GM21528 (cell line): ENCODE measurements around the gene HTR7.
"Not testable (repeated sequence)": the region's sequence is repeated elsewhere in the genome, so short reads cannot be mapped to it uniquely, and the experiment has no call there.

Experiments
- ATAC-seq: cut with Tn5 transposase; IDR thresholded peaks from one replicate; pipeline ENCODE4 v1.9.1; 2021; ENCODE audit warnings: mild to moderate bottlenecking, moderate library complexity; ENCODE audit not compliant: unreplicated experiment, low FRiP score

HTR7 gene

DNA sequence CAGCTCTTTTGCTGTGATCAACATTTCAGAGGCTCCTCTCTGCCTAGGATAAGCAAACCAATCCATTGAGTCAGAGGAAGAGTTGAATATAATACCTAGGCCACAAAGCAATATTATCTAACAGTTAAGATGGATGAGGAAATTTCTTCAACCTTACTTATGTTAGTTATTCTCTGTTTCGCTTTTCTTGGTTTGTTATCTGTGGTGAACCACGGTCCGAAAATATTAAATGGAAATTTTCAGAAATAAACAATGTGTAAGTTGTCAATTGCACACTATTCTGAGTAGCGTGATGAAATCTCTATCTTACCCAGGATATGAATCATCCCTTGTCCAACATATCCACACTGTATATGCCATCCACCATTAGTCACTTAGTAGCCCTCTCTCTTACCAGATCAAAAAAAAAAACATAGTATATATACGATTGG, 1.5 kb upstream of the HTR7 start:
- no peak for ATAC-seq

DNA sequence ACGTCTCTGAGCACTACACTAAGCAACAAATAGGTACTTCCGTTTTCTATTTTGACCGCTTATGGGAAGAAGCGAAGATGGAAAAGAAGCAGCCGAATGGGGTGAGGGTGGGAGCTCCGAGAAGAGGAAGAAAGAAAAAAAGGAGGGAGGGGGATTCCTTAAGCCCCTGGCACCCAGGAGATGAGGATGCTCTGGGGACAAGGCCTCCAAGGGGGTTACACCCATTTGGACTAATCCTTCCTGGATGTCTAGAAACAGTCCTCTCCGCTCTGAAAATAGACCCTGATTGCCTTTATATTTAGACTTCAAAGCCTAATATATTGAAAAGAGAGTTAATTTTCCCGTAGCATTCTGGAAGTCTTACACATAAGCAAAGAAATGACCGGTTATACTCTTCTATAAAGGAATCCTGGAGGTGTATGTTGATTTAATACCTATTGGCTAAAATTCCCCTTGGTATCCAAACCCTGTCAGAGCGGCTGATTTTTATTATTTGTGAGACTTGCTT, 676 bp upstream of the HTR7 start:
- no peak for ATAC-seq

DNA sequence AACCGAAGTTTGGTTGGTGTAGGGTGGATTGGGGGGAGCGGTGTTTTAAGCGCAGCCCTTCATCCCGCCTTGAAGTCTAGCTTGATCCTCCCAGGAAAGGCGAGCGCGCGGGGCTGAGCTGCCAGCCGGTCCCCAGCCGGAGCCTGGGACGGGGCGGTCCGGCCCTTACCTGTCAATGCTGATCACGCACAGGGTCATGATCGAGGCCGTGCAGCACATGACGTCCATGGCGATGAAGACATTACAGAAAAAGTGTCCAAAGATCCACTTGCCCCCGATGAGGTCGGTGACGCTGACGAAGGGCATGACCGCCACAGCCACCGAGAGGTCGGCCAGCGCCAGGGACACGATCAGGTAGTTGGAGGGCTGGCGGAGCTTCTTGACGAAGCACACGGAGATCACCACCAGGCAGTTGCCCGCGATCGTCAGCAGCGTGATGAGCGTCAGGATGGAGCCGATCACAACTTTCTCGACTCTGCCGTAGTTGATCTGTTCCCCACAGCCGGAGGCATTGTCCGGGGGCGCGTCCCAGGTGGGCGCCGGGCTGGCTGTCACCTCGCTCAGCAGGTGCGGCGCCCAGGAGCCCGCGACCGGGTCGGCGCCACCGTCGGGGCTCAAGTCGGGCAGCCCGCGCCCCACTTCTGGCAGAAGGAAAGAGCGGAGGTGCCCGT, 740 bp downstream of the HTR7 start:
- ATAC-seq, result peak; percentile 12

DNA sequence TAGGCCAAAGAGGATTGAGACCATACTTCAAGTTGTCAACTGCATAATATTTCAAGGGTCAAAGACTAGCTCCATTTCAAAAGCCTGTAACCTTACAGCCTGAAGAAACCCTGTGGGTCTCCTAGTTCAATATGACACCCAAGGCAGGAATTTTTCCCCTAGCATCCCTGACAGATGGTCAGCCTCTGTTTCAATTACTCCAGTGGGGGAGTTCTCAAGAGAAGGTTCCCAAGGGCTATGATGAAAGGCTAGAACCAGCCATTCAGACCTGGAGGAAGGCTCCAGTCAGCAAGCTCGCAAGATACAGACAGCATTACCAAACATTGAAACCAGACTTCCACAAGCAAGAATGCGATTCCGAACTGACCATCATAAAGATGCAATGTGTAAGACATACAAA, 1.6 kb downstream of the HTR7 start:
- ATAC-seq, result no peak

DNA sequence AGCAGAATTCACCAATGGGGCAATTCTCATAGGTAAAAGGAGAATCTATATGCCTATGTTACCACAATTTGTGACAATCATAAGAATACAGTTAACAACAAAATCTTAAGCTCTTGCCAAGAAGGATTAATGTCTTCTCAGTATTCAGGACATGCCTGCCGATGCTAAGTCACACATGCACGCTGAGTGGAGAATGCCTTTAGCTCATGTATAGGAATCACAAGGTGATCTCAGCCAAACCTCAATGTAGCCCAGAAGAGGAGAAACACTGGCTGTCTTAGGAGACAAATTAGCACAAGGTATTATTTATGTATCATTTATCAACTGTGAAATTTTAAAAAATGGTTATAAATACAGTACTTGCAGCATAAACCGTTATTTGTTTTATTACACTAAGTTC, 2.7 kb downstream of the HTR7 start:
- ATAC-seq, result no peak

DNA sequence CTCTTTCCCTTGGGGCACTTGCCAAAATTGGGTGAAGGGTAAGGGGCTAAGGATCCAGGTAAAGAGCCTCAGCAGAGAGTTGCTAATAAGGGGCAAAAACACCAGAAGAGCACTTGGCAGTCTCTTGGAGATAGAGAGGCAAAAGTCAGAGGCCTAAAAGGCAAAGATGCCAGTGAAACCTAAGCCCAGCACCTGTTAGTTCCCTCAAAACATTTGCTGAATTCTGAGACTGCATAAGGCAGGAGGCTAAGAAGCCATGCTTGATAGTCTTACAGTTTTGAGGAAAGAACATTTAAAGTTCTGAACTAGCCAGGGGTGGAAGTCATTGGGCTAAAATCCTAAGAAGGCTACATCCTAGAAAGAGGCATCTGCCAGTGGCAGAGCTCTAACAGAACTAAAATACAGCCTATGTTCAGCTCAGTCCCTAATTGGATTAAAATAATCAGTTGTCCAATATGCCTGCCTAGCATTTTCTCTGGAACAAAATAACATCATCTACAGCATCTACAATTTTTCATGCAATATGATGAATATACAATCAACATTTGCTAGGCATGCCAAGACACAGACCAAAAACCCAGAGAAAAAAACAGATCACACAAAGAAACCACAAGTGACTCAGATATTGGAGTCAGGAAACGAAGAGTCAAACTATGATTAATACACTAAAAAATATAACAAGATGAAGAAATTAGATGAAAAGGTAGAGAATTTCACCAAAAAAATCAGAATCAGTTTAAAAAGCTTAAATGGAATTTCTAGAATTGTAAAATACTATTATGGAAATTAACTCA, 7.7 kb downstream of the HTR7 start:
- ATAC-seq, result no peak

DNA sequence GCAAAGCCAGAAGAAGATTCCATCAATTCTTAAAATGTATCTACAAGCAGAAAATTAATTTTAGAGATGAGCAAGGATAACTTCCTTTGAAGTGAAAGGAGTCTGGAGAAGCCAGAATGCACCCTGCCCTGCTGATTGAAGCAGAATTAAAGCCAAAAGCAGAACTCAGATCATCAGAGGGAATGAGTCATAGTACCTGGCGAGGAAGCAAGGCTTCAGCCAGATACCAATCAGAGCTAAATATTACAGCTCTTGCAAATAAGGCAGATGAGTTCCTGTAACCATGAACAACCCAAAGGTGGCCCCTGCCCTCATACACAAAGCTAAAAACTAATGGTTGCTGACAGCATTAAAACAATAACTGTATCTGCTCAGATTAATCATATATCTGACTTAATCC, 10.4 kb downstream of the HTR7 start:
- no peak for ATAC-seq

DNA sequence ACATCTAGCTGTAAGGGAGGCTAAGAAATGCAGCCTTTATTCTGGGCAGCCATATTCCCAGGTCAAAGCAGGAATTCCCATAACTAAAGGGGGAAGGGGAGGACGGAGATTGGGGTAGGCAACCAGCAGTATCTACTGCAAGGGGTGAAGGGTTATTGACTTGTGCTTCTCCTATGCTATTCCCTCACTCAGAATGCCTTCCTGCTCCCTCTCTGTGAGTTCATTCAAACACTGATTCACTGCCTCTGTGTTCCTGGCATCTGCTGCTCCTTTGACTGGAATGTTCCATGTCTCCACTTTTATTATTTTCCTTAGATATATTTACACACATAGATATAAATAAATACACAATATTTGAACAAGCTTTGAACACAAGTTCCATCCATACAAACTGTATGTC, 11.1 kb downstream of the HTR7 start:
- ATAC-seq, result no peak

DNA sequence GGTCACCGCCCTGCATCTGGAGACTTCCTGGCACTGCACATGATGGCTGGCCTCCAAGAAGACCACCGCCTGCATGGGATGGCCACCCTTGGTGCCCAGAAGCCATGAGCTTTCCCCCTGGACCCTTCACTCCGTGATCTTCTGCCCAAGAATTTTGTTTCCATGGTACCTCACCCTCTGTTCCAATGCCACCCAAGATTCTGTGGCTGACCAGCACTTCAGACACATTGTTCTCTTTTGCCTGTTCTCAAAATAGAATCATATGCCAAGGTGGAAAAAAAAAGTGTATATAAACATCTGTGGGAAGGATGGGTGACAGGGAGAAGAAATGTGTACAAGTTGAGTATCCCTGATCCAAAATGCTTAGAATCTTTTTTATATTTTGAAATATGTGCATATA, 12.1 kb downstream of the HTR7 start:
- no peak for ATAC-seq

DNA sequence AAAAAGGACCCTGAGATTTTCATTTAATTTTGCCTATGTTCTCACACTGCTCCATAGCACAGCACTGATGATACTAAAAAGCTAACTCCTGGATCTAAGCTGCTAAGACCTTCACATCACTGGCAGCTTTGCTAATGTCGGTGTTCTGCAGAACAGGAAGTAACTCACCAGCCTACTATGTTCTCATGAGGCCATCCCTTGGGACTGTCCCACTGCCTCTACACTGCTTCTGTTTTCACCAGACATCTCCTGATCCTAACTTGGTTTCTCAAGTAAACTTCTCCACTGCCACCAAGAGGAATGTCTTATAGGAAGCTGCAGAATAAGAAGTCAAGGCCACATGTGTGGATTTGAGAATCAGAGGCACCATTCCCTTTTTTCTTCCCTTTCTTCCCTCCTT, 15.1 kb downstream of the HTR7 start:
- no peak for ATAC-seq

DNA sequence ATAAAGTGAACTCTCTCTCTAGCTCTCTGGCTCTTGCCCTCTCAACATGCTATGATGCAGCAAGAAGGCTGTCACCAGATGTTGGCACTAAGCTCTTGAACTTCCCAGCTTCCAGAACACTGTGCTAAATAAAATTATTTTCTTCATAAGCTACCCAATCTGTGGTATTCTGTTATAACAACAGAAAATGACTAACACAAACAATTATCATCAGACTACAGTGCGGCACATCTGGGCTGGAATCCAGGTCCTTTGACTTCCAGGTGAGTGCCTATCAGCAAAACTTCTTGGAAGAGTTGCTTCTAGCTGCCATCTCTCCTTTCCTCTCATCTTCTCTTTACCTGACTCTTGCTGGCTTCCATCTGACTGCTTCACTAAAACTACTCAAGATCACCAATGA, 20.4 kb downstream of the HTR7 start:
- ATAC-seq, result no peak

DNA sequence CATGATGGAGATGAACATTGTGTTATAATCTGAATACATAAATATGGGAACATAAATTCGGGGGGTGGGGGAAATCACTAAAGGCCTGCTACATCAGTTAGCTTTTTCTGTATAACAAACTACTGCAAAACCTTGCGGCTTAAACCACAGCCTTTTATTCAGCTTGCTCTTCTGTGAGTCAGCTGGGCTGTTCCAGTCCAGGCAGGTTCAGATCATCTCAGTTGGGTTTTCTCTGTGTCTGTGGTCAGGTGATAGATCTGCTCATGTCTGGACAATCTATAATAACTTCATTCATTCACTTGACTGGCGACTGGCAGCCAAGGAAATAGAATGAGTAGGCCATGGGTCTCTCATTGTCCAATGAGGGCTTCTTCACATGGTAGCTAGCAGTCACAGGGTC, 23.5 kb downstream of the HTR7 start:
- ATAC-seq, result no peak

DNA sequence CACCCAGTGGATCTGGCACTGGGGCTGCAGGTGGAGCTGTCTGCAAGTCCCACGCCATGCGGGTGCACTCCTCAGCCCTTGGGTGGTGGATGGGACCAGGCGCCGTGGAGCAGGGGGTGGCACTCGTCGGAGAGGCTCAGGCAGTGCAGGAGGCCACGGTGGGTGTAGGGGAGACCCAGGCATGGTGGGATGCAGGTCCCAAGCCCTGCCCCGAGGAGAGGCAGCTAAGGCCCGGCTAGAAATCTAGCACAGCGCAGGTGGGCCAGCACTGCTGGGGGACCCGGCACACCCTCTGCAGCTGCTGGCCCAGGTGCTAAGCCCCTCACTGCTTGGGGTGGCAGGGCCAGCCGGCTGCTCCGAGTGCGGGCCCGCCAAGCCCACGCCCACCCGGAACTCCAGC, 25.7 kb downstream of the HTR7 start:
- no peak for ATAC-seq

DNA sequence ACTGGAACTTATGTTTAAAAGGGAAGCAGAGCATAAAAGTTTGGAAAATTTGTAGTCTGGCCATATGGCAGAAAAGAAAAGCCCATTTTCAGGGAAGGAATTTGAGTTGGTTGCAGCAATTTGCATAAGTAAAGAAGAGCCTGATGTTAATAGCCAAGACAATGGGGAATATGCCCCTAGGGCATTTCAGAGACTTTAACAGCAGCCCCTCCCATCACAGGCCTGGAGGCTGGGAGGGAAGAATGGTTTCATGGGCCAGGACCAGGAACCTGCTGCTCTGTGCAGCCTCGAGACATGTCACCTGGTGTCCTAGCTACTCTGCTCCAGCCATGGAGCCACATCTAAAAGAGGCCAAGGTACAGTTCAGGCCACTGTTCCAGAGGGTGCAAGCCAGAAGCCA, 35.3 kb downstream of the HTR7 start:
- ATAC-seq, result no peak

DNA sequence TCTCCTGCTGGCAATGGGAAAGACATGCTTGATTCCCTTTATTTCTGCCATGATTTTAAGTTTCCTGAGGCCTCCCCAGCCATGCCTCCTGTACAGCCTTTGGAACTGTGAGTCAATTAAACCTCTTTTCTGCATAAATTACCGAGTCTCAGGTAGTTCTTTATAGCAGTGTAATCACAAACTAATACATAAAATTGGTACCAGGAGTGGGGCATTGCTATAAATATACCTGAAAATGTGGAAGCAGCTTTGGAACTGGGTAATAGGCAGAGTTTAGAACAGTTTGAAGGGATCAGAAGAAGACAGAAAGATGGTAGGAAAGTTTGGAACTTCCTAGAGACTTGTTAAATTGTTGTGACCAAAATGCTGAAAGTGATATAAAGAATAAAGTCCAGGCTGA, 36.0 kb downstream of the HTR7 start:
- ATAC-seq, result not testable (repeated sequence)

DNA sequence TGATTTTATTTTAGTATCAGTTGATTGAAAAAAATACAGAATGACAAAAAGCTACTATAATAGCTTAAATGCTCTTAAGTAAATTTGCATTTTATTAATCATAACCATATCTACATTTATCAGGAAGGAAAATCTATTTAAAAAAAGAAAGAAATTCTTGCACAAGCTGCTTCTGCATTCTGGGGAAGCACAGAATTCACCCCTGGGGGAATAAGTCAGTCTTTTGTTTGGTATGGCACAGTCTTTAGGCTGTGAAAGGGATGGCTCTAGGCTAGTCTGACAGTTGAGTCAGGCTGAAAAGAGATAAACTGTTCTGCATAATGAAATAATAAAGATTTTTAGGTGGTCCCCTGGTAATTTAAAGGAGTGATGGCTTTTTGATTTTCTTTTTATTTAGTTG, 37.9 kb downstream of the HTR7 start:
- ATAC-seq, result no peak

DNA sequence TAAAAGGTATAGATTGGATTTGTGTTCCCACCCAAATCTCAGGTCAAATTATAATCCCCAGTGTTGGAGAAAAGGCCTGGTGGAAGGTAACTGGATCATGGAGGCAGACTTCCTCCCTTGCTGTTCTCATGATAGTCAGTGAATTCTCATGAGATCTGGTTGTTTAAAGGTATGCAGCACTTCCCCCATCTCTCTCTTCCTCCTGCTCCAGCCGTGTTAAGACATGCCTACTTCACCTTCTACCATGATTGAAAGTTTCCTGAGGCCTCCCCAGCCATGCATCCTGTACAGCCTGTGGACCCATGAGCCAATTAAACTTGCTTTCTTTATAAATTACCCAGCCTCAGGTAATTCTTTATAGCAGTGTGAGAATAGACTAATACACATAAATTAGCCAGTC, 39.1 kb downstream of the HTR7 start:
- ATAC-seq, result no peak

DNA sequence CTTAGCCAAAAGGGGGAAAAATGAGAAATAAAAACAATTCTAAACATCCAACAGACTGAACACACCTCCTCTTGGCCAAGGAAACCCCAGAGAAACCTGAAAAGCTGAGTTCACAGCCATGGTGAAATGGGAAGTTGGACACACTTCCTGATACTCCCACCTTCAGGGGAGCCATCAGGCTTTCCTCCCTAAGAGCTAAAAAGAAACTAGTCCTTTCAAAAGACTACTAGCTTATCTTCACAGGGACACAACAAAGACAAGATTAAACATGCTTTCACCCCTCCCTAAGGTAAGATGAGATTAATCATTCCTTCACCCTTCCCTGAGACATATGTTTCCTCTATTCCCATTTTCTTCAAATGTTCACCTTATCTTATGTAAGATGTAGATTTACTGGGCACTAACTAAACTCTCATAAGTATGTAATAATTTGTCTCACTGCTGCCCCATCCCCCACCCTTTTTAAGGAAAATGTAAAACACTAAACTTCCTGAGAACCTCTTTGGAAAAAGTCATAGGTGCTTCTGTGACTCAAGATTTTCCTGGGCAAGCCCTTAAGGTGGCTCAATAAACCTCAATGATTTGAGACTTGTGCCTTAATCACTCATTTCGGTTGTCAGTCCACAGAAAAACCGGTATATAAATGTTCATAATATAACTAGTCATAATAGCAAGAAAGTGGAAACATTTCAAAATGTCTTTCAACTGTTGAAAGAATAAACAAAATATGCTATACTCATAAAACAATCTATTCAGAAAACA, 40.5 kb downstream of the HTR7 start:
- no peak for ATAC-seq

DNA sequence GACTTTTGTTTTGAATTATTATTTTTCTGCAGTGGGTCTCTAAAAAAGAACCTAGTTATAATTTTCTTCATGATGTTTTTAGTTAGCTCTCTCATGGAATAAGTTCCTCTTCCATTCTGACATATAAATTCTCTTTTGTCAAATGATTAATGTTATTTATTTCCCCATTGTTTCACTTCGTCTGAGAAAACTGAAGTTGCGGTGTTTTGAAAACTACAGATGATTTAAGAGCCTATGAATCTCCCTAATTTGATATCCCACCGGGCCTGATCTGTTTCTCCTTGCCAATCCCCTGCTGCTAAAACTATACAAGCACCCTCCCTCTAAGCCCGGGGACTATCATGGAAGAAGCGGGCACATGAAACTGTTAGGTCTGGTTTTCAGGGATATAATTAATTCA, 41.4 kb downstream of the HTR7 start:
- no peak for ATAC-seq

DNA sequence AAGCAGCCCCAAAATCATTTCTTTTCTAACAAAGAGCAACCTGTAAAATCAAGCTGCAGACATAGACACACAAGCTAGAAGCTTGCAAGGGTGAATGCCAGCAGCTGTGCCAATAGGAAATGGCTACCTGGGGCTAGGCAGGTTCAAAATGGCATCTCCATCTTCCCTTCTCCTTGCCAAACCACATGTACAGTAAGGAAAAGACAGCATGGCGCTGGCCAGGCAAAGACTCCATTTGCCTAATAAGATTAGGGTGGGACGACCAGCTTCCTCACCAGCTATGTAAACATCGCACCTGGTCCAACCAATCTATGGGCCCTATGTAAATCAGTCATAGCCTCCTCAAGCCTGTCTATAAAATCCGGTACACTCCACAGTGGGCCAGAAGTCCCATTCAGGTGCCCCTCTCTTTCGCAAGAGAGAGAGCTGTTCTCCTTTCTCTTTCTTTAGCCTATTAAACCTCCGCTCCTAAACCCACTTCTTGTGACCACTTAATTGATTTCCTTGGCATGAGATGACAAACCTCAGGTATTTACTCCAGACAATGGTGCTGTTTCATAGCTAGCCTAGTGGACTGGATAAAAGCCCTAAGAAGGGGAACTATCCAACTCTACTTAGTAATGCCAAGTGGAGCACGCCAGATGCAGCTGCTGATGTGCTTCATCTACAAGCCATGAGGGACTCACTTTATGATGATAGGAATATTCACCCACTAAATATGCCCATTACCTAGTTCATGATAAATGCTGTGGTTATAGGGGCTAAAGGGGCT, 44.1 kb downstream of the HTR7 start:
- no peak for ATAC-seq

DNA sequence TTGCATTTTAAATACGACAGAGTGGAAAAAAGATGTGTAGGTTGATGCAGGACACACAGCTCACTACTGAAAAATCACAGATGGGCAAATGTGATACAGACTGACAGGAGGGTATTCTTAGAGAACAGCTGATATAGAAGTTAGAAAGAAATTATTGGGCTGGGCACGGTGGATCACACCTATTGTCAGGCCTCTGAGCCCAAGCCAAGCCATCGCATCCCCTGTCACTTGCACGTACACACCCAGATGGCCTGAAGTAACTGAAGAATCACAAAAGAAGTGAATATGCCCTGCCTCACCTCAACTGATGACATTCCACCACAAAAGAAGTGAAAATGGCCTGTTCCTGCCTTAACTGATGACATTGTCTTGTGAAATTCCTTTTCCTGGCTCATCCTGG, 50.7 kb downstream of the HTR7 start:
- ATAC-seq, result not testable (repeated sequence)
